GM23338 (cell line): ENCODE measurements around the gene ERVH48-1. TPM values are rescaled to one million over a fixed set of nuclear protein-coding genes. Genes with fewer than 3 reads are reported as not detected.
A peak's percentile ranks its signal among the peaks of the same experiment; 100 is the strongest.
"Not testable (repeated sequence)": the region's sequence is repeated elsewhere in the genome, so short reads cannot be mapped to it uniquely, and the experiment has no call there.

Experiments used
- ATAC-seq: fragments of 200-7000 bp; cut with Tn5 transposase; 3 replicates; pipeline ENCODE4 v1.9.1; 2020
- DNase-seq: peaks from one replicate; pipeline ENCODE4 v3.0.0-alpha.2; 2015; ENCODE audit warnings: low spot score
- H2AFZ ChIP-seq: fragments of 200-600 bp; sonication (generic); 2 replicates; pipeline ENCODE4 v1.8.0; 2016; ENCODE audit warnings: antibody characterized with exemption, mild to moderate bottlenecking, moderate library complexity
- H3F3A ChIP-seq: fragments of 200-600 bp; sonication (generic); replicated peaks from 2 replicates; pipeline ENCODE4 v1.8.0; 2017; ENCODE audit warnings: antibody characterized with exemption, mixed run types, low read depth
- H3K27ac ChIP-seq: fragments of 200-600 bp; sonication (generic); 2 replicates; pipeline ENCODE4 v1.6.1; 2016; ENCODE audit warnings: low read depth
- H3K27me3 ChIP-seq: fragments of 200-600 bp; sonication (generic); 2 replicates; pipeline ENCODE4 v1.8.0; 2016; ENCODE audit warnings: mild to moderate bottlenecking, mixed run types, moderate library complexity; ENCODE audit not compliant: insufficient read depth
- H3K36me3 ChIP-seq: fragments of 200-600 bp; sonication (generic); 2 replicates; pipeline ENCODE4 v1.8.0; 2016; ENCODE audit warnings: mild to moderate bottlenecking; ENCODE audit not compliant: insufficient read depth
- H3K4me1 ChIP-seq: fragments of 200-600 bp; sonication (generic); 2 replicates; pipeline ENCODE4 v1.8.0; 2016; ENCODE audit warnings: mild to moderate bottlenecking, moderate library complexity; ENCODE audit not compliant: insufficient read depth
- H3K4me2 ChIP-seq: fragments of 200-600 bp; sonication (generic); 2 replicates; pipeline ENCODE4 v1.7.1; 2017; ENCODE audit warnings: mixed run types
- H3K4me3 ChIP-seq: fragments of 200-600 bp; sonication (generic); 2 replicates; pipeline ENCODE4 v1.6.1; 2016; ENCODE audit warnings: mixed run types
- H3K79me2 ChIP-seq: fragments of 200-600 bp; sonication (generic); replicated peaks from 2 replicates; pipeline ENCODE4 v1.8.0; 2017; ENCODE audit warnings: mild to moderate bottlenecking; ENCODE audit not compliant: insufficient read depth
- H3K9me2 ChIP-seq: fragments of 200-600 bp; sonication (generic); 2 replicates; pipeline ENCODE4 v1.8.0; 2017; ENCODE audit not compliant: insufficient read depth
- H4K20me1 ChIP-seq: fragments of 200-600 bp; sonication (generic); replicated peaks from 2 replicates; pipeline ENCODE4 v1.8.0; 2017; ENCODE audit warnings: mild to moderate bottlenecking; ENCODE audit not compliant: insufficient read depth
- H3K27ac Mint-ChIP-seq: 2 replicates; pipeline ENCODE4 v1.8.0; 2020; ENCODE audit warnings: inconsistent platforms, mild to moderate bottlenecking, moderate library complexity, mixed read lengths
- H3K27me3 Mint-ChIP-seq: 3 replicates; pipeline ENCODE4 v1.8.0; 2022; ENCODE audit warnings: low read depth, mild to moderate bottlenecking, moderate library complexity, mixed read lengths, inconsistent platforms; ENCODE audit not compliant: insufficient read depth, poor library complexity
- H3K36me3 Mint-ChIP-seq: 3 replicates; pipeline ENCODE4 v1.8.0; 2021; ENCODE audit warnings: low read depth, mild to moderate bottlenecking, inconsistent platforms, moderate library complexity, mixed read lengths
- H3K4me1 Mint-ChIP-seq: 3 replicates; pipeline ENCODE4 v1.8.0; 2020; ENCODE audit warnings: mild to moderate bottlenecking, inconsistent platforms, mixed read lengths
- H3K4me3 Mint-ChIP-seq: 3 replicates; pipeline ENCODE4 v1.8.0; 2021; ENCODE audit warnings: moderate library complexity, mild to moderate bottlenecking, inconsistent platforms, mixed read lengths
- H3K9me3 Mint-ChIP-seq: 3 replicates; pipeline ENCODE4 v1.8.0; 2020; ENCODE audit warnings: moderate library complexity, mild to moderate bottlenecking, inconsistent platforms, mixed read lengths
- JUNB ChIP-seq: IDR thresholded peaks from one replicate; pipeline ENCODE4 v1.6.1; 2016; ENCODE audit warnings: antibody characterized with exemption; ENCODE audit not compliant: unreplicated experiment
- NANOG ChIP-seq: IDR thresholded peaks from 2 replicates; pipeline ENCODE4 v1.6.1; 2016; ENCODE audit warnings: antibody characterized with exemption, borderline replicate concordance
- ZNF462 ChIP-seq: fragments of 250-450 bp; sonication (Bioruptor Pico); IDR thresholded peaks from 2 replicates; pipeline ENCODE4 v1.5.0; 2020; ENCODE audit warnings: mild to moderate bottlenecking, moderate library complexity
- polyA plus RNA-seq: library from polyadenylated mRNA; unstranded; fragments of >200 nt; fragmentation: Nextera tagmentation; extraction: Ambion mirVana; gene quantifications from 2 replicates; pipeline ENCODE4 v1.2.1, GENCODE V29; 2016
- total RNA-seq: library from RNA; depleted of rRNA; stranded (reverse); fragments of >200 nt; shearing (Covaris generic); gene quantifications from 2 replicates; pipeline ENCODE4 v1.2.3, GENCODE V29; 2014
- TF ChIP-seq, protein P1 (sequence below), 2 experiments: fragments of 200-600 bp in 1 of 2; sonication (generic) in 1 of 2; conservative IDR thresholded peaks; 2 replicates each; pipeline versions ENCODE4 v1.5.1 to v1.6.1; 2016 to 2017; ENCODE audit warnings: antibody characterized with exemption in 2 of 2, low read depth in 2 of 2, mild to moderate bottlenecking in 2 of 2, moderate library complexity in 1 of 2
- TF ChIP-seq, protein P2 (sequence below): IDR thresholded peaks from 2 replicates; pipeline ENCODE4 v1.6.1; 2016; ENCODE audit warnings: antibody characterized with exemption

ERVH48-1 gene
- total and polyA plus RNA-seq, 2 experiments from 2014 or later, result 31.7 to 37.0 TPM

DNA sequence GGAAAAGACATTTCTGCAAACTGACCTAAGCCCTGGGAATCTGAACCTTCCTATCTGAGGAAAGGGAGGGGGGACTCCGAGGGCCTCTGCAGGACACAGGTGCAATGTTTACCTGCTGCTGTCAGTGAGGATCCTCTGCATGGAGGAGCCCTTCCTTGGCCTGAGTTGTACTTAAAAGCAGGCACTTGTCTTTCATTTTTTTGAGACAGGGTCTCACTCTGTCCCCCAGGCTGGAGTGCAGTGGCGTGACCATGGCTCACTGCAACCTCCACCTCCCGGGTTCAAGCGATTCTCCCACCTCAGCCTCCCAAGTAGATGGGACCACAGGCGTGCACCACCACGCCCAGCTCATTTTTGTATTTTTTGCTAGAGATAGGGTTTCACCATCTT lies 13.2 kb upstream of the ERVH48-1 start:
- ATAC-seq (peak; percentile 77), DNase-seq (peak; percentile 46)
- Mint-ChIP-seq H3K36me3 (peaks cover 23% of the 10 kb centered on the region), H3K4me1 (peaks cover 45% of the 10 kb centered on the region), H3K9me3 (peaks cover 20% of the 10 kb centered on the region), H3K27ac (peak overlapping the region; percentile 96), H3K27me3 (peaks cover 13% of the 10 kb centered on the region)
- H3K4me1 ChIP-seq, result peaks cover 27% of the 10 kb centered on the region
- not testable (repeated sequence) for H3K36me3 ChIP-seq, H3K27me3 ChIP-seq, H3K9me2 ChIP-seq, H4K20me1 ChIP-seq, H3K4me3 ChIP-seq, H3K4me2 ChIP-seq, H3K4me3 Mint-ChIP-seq, H3K79me2 ChIP-seq, H2AFZ ChIP-seq
- TF ChIP-seq, protein P1, sequence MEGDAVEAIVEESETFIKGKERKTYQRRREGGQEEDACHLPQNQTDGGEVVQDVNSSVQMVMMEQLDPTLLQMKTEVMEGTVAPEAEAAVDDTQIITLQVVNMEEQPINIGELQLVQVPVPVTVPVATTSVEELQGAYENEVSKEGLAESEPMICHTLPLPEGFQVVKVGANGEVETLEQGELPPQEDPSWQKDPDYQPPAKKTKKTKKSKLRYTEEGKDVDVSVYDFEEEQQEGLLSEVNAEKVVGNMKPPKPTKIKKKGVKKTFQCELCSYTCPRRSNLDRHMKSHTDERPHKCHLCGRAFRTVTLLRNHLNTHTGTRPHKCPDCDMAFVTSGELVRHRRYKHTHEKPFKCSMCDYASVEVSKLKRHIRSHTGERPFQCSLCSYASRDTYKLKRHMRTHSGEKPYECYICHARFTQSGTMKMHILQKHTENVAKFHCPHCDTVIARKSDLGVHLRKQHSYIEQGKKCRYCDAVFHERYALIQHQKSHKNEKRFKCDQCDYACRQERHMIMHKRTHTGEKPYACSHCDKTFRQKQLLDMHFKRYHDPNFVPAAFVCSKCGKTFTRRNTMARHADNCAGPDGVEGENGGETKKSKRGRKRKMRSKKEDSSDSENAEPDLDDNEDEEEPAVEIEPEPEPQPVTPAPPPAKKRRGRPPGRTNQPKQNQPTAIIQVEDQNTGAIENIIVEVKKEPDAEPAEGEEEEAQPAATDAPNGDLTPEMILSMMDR (conservative IDR thresholded peaks at IDR 0.05; ENCODE audit: low read depth in 2 of 2), result peak in 1 of 2 experiments; percentile 0; a peak in 1 of 4 replicates
- peaks cover 15% of the 10 kb centered on the region; the same call in 1 of the 2 replicates for H3F3A ChIP-seq
- H3K27ac ChIP-seq, result peak overlapping the region; percentile 99

- Histone ChIP-seq H2AFZ (no peak overlapping the region), H4K20me1 (no peaks in the 10 kb centered on the region), H3K4me3 (no peak overlapping the region), H3K36me3 (no peaks in the 10 kb centered on the region), H3K4me1 (peaks cover 27% of the 10 kb centered on the region), H3F3A (peaks cover 15% of the 10 kb centered on the region; the same call in 1 of the 2 replicates), H3K27ac (peak overlapping the region; percentile 99), H3K27me3 (no peaks in the 10 kb centered on the region), H3K9me2 (no peaks in the 10 kb centered on the region), H3K79me2 (no peaks in the 10 kb centered on the region), H3K4me2 (no peak overlapping the region)
- no peak for DNase-seq
- peaks cover 18% of the 10 kb centered on the region for H3K36me3 Mint-ChIP-seq
- H3K27ac Mint-ChIP-seq, result peak overlapping the region; percentile 96
- no peak for ATAC-seq
- no peak overlapping the region for H3K4me3 Mint-ChIP-seq
- peaks cover 15% of the 10 kb centered on the region for H3K9me3 Mint-ChIP-seq
- H3K4me1 Mint-ChIP-seq, result peaks cover 49% of the 10 kb centered on the region
- peaks cover 14% of the 10 kb centered on the region for H3K27me3 Mint-ChIP-seq
- TF ChIP-seq ZNF462 (CRISPR knock-in tag), result no peak
- TF ChIP-seq, protein P2, sequence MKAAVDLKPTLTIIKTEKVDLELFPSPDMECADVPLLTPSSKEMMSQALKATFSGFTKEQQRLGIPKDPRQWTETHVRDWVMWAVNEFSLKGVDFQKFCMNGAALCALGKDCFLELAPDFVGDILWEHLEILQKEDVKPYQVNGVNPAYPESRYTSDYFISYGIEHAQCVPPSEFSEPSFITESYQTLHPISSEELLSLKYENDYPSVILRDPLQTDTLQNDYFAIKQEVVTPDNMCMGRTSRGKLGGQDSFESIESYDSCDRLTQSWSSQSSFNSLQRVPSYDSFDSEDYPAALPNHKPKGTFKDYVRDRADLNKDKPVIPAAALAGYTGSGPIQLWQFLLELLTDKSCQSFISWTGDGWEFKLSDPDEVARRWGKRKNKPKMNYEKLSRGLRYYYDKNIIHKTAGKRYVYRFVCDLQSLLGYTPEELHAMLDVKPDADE, result no peak
- no peak for TF ChIP-seq JUNB
- no peak for TF ChIP-seq NANOG
These were observed 12.7 kb upstream of the ERVH48-1 start for GRCh38 chr21:42937960-42938605.
